ENCODE measurements around the gene E2F6. TPM values are rescaled to one million over a fixed set of nuclear protein-coding genes. Genes with fewer than 3 reads are reported as not detected.

E2F6 gene
- total and polyA plus RNA-seq, 2 of the 13 experiments (the other 11 are each of a cell fraction or from before 2014, with no cell fraction given), result 27.3 to 36.0 TPM

DNA sequence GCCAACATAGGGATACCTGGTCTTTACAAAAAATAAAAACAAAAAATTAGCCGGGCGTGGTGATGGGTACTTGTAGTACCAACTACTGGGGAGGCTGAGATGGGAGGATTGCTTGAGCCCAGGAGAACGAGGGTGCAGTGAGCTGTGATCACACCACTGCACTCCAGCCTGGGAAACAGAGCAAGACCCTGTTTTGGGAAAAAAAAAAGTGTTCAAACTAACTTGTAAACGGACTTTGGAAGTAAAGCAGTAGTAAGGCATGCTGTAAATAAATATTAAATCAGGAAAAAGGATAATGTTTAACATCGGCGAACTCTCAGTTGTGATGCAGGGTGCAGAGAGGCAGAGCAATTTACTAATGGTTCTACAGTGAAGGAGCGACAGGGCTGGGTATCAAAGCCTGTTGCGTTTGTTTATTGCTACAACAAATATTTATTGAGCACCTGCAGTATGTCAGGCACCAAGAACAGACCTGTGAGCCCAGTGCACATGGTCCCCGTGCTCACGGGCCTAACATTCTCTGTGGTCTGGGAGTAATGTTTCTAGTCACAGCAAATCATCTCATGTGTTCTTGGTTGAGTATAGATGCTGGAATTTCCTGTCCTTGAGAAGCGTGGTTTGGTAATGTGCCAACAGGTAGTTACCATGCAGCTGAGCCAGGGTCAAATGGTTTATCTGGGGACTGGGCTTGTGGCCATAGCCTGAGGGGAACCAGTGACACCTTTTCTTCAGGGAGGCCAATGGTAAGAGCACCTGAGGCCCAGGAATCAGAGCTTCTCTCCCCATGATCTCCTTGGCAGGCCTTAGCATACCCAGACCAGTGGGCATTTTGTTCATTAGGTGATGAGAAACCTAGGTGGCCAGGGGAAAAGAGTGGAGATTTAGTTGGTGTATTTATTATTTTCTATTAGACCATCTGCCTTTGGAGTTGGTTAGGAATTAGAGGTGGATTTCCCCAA lies 40.0 kb upstream of the E2F6 start (continued):
- TF ChIP-seq POGZ (CRISPR knock-in tag; IDR thresholded peaks at IDR 0.05) (peak; percentile 52), CCDC6 (CRISPR knock-in tag; IDR thresholded peaks at IDR 0.05) (peak; percentile 70; the same call in 1 of the 2 replicates), ZNF17 (CRISPR knock-in tag; IDR thresholded peaks at IDR 0.05) (no peak), ZNF121 (CRISPR knock-in tag; IDR thresholded peaks at IDR 0.05) (peak; percentile 89), ZNF263 (CRISPR knock-in tag; IDR thresholded peaks at IDR 0.05) (peak; percentile 74), NCOA5 (CRISPR knock-in tag; IDR thresholded peaks at IDR 0.05) (no peak), ZMAT3 (CRISPR knock-in tag; conservative IDR thresholded peaks at IDR 0.05) (no peak; the same call in 1 of the 2 replicates), ZNF709 (CRISPR knock-in tag; IDR thresholded peaks at IDR 0.05) (no peak), ZNF432 (CRISPR knock-in tag; IDR thresholded peaks at IDR 0.05; ENCODE audit: borderline replicate concordance) (no peak), PHB2 (IDR thresholded peaks at IDR 0.05; ENCODE audit: partially characterized antibody) (no peak), ZNF724P (CRISPR knock-in tag; IDR thresholded peaks at IDR 0.05; ENCODE audit: borderline replicate concordance) (no peak), TMF1 (CRISPR knock-in tag; IDR thresholded peaks at IDR 0.05; ENCODE audit: low read depth) (no peak; the same call in none of the 2 replicates), ZSCAN9 (CRISPR knock-in tag; IDR thresholded peaks at IDR 0.05; ENCODE audit: borderline replicate concordance) (peak; percentile 92; the same call in 1 of the 2 replicates), RFX3 (CRISPR knock-in tag; IDR thresholded peaks at IDR 0.05) (no peak), ZNF570 (CRISPR knock-in tag; IDR thresholded peaks at IDR 0.05; ENCODE audit: borderline replicate concordance) (no peak), ZNF550 (CRISPR knock-in tag; IDR thresholded peaks at IDR 0.05; ENCODE audit: borderline replicate concordance) (no peak), ZNF460 (CRISPR knock-in tag; IDR thresholded peaks at IDR 0.05; ENCODE audit: borderline replicate concordance) (peak; percentile 79; the same call in 1 of the 2 replicates), ZNF782 (CRISPR knock-in tag; IDR thresholded peaks at IDR 0.05; ENCODE audit: borderline replicate concordance) (peak; percentile 90; the same call in 1 of the 2 replicates), NBN (conservative IDR thresholded peaks at IDR 0.05) (no peak), HDAC1 (CRISPR knock-in tag; IDR thresholded peaks at IDR 0.05) (peak; percentile 87)
- TF ChIP-seq, protein P1, sequence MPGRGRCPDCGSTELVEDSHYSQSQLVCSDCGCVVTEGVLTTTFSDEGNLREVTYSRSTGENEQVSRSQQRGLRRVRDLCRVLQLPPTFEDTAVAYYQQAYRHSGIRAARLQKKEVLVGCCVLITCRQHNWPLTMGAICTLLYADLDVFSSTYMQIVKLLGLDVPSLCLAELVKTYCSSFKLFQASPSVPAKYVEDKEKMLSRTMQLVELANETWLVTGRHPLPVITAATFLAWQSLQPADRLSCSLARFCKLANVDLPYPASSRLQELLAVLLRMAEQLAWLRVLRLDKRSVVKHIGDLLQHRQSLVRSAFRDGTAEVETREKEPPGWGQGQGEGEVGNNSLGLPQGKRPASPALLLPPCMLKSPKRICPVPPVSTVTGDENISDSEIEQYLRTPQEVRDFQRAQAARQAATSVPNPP (CRISPR knock-in tag; IDR thresholded peaks at IDR 0.05), result peak; percentile 86; the same call in 1 of the 2 replicates
- TF ChIP-seq, protein P2, sequence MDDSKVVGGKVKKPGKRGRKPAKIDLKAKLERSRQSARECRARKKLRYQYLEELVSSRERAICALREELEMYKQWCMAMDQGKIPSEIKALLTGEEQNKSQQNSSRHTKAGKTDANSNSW (CRISPR knock-in tag; IDR thresholded peaks at IDR 0.05; ENCODE audit: borderline replicate concordance), result no peak
- TF ChIP-seq, protein P3, sequence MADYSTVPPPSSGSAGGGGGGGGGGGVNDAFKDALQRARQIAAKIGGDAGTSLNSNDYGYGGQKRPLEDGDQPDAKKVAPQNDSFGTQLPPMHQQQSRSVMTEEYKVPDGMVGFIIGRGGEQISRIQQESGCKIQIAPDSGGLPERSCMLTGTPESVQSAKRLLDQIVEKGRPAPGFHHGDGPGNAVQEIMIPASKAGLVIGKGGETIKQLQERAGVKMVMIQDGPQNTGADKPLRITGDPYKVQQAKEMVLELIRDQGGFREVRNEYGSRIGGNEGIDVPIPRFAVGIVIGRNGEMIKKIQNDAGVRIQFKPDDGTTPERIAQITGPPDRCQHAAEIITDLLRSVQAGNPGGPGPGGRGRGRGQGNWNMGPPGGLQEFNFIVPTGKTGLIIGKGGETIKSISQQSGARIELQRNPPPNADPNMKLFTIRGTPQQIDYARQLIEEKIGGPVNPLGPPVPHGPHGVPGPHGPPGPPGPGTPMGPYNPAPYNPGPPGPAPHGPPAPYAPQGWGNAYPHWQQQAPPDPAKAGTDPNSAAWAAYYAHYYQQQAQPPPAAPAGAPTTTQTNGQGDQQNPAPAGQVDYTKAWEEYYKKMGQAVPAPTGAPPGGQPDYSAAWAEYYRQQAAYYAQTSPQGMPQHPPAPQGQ (CRISPR knock-in tag; IDR thresholded peaks at IDR 0.05; ENCODE audit: borderline replicate concordance), result no peak
- TF ChIP-seq, protein P4, sequence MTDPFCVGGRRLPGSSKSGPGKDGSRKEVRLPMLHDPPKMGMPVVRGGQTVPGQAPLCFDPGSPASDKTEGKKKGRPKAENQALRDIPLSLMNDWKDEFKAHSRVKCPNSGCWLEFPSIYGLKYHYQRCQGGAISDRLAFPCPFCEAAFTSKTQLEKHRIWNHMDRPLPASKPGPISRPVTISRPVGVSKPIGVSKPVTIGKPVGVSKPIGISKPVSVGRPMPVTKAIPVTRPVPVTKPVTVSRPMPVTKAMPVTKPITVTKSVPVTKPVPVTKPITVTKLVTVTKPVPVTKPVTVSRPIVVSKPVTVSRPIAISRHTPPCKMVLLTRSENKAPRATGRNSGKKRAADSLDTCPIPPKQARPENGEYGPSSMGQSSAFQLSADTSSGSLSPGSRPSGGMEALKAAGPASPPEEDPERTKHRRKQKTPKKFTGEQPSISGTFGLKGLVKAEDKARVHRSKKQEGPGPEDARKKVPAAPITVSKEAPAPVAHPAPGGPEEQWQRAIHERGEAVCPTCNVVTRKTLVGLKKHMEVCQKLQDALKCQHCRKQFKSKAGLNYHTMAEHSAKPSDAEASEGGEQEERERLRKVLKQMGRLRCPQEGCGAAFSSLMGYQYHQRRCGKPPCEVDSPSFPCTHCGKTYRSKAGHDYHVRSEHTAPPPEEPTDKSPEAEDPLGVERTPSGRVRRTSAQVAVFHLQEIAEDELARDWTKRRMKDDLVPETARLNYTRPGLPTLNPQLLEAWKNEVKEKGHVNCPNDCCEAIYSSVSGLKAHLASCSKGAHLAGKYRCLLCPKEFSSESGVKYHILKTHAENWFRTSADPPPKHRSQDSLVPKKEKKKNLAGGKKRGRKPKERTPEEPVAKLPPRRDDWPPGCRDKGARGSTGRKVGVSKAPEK (CRISPR knock-in tag; IDR thresholded peaks at IDR 0.05; ENCODE audit: borderline replicate concordance), result 0 out of 2 replicates have a peak, but pooled peaks have one; percentile 71

All from HepG2 (cell line).